ENCODE data around the gene FBH1.

DNA sequence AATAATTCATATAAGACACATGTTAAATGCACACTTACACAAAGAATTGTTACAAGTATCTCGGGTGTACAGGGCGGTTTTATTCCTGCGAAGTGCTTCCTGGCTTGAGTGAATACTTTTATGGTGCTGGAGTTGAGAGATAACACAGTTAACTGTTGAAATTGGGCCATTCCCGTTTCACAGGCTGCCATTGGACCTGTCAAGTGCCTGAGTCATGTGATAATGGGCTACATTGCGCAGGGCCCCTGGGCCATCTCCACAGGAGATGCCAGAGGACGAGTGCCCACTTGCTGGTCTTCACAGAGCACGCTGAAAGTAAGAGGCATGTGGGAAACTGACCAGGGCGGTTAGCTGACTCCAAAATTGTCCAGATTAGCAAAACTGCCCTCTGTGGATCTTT lies 4.8 kb downstream of the FBH1 start:
- TF ChIP-seq, protein P1, sequence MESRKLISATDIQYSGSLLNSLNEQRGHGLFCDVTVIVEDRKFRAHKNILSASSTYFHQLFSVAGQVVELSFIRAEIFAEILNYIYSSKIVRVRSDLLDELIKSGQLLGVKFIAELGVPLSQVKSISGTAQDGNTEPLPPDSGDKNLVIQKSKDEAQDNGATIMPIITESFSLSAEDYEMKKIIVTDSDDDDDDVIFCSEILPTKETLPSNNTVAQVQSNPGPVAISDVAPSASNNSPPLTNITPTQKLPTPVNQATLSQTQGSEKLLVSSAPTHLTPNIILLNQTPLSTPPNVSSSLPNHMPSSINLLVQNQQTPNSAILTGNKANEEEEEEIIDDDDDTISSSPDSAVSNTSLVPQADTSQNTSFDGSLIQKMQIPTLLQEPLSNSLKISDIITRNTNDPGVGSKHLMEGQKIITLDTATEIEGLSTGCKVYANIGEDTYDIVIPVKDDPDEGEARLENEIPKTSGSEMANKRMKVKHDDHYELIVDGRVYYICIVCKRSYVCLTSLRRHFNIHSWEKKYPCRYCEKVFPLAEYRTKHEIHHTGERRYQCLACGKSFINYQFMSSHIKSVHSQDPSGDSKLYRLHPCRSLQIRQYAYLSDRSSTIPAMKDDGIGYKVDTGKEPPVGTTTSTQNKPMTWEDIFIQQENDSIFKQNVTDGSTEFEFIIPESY (CRISPR knock-in tag; IDR thresholded peaks at IDR 0.05) = no peak
- TF ChIP-seq, protein P2, sequence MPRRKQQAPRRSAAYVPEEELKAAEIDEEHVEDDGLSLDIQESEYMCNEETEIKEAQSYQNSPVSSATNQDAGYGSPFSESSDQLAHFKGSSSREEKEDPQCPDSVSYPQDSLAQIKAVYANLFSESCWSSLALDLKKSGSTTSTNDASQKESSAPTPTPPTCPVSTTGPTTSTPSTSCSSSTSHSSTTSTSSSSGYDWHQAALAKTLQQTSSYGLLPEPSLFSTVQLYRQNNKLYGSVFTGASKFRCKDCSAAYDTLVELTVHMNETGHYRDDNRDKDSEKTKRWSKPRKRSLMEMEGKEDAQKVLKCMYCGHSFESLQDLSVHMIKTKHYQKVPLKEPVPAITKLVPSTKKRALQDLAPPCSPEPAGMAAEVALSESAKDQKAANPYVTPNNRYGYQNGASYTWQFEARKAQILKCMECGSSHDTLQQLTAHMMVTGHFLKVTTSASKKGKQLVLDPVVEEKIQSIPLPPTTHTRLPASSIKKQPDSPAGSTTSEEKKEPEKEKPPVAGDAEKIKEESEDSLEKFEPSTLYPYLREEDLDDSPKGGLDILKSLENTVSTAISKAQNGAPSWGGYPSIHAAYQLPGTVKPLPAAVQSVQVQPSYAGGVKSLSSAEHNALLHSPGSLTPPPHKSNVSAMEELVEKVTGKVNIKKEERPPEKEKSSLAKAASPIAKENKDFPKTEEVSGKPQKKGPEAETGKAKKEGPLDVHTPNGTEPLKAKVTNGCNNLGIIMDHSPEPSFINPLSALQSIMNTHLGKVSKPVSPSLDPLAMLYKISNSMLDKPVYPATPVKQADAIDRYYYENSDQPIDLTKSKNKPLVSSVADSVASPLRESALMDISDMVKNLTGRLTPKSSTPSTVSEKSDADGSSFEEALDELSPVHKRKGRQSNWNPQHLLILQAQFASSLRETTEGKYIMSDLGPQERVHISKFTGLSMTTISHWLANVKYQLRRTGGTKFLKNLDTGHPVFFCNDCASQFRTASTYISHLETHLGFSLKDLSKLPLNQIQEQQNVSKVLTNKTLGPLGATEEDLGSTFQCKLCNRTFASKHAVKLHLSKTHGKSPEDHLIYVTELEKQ (CRISPR knock-in tag; IDR thresholded peaks at IDR 0.05) = no peak
- TF ChIP-seq, protein P3, sequence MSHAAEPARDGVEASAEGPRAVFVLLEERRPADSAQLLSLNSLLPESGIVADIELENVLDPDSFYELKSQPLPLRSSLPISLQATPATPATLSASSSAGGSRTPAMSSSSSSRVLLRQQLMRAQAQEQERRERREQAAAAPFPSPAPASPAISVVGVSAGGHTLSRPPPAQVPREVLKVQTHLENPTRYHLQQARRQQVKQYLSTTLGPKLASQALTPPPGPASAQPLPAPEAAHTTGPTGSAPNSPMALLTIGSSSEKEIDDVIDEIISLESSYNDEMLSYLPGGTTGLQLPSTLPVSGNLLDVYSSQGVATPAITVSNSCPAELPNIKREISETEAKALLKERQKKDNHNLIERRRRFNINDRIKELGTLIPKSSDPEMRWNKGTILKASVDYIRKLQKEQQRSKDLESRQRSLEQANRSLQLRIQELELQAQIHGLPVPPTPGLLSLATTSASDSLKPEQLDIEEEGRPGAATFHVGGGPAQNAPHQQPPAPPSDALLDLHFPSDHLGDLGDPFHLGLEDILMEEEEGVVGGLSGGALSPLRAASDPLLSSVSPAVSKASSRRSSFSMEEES (CRISPR knock-in tag; IDR thresholded peaks at IDR 0.05) = peak; percentile 87
- TF ChIP-seq, protein P4, sequence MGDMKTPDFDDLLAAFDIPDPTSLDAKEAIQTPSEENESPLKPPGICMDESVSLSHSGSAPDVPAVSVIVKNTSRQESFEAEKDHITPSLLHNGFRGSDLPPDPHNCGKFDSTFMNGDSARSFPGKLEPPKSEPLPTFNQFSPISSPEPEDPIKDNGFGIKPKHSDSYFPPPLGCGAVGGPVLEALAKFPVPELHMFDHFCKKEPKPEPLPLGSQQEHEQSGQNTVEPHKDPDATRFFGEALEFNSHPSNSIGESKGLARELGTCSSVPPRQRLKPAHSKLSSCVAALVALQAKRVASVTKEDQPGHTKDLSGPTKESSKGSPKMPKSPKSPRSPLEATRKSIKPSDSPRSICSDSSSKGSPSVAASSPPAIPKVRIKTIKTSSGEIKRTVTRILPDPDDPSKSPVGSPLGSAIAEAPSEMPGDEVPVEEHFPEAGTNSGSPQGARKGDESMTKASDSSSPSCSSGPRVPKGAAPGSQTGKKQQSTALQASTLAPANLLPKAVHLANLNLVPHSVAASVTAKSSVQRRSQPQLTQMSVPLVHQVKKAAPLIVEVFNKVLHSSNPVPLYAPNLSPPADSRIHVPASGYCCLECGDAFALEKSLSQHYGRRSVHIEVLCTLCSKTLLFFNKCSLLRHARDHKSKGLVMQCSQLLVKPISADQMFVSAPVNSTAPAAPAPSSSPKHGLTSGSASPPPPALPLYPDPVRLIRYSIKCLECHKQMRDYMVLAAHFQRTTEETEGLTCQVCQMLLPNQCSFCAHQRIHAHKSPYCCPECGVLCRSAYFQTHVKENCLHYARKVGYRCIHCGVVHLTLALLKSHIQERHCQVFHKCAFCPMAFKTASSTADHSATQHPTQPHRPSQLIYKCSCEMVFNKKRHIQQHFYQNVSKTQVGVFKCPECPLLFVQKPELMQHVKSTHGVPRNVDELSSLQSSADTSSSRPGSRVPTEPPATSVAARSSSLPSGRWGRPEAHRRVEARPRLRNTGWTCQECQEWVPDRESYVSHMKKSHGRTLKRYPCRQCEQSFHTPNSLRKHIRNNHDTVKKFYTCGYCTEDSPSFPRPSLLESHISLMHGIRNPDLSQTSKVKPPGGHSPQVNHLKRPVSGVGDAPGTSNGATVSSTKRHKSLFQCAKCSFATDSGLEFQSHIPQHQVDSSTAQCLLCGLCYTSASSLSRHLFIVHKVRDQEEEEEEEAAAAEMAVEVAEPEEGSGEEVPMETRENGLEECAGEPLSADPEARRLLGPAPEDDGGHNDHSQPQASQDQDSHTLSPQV (IDR thresholded peaks at IDR 0.05) = peak; percentile 93
- no peak for TF ChIP-seq CHD1 (IDR thresholded peaks at IDR 0.05; ENCODE audit: low read length)
- TF ChIP-seq, protein P5, sequence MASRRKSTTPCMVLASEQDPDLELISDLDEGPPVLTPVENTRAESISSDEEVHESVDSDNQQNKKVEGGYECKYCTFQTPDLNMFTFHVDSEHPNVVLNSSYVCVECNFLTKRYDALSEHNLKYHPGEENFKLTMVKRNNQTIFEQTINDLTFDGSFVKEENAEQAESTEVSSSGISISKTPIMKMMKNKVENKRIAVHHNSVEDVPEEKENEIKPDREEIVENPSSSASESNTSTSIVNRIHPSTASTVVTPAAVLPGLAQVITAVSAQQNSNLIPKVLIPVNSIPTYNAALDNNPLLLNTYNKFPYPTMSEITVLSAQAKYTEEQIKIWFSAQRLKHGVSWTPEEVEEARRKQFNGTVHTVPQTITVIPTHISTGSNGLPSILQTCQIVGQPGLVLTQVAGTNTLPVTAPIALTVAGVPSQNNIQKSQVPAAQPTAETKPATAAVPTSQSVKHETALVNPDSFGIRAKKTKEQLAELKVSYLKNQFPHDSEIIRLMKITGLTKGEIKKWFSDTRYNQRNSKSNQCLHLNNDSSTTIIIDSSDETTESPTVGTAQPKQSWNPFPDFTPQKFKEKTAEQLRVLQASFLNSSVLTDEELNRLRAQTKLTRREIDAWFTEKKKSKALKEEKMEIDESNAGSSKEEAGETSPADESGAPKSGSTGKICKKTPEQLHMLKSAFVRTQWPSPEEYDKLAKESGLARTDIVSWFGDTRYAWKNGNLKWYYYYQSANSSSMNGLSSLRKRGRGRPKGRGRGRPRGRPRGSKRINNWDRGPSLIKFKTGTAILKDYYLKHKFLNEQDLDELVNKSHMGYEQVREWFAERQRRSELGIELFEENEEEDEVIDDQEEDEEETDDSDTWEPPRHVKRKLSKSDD (conservative IDR thresholded peaks at IDR 0.05; ENCODE audit: low read length) = no peak
- TF ChIP-seq, protein P6, sequence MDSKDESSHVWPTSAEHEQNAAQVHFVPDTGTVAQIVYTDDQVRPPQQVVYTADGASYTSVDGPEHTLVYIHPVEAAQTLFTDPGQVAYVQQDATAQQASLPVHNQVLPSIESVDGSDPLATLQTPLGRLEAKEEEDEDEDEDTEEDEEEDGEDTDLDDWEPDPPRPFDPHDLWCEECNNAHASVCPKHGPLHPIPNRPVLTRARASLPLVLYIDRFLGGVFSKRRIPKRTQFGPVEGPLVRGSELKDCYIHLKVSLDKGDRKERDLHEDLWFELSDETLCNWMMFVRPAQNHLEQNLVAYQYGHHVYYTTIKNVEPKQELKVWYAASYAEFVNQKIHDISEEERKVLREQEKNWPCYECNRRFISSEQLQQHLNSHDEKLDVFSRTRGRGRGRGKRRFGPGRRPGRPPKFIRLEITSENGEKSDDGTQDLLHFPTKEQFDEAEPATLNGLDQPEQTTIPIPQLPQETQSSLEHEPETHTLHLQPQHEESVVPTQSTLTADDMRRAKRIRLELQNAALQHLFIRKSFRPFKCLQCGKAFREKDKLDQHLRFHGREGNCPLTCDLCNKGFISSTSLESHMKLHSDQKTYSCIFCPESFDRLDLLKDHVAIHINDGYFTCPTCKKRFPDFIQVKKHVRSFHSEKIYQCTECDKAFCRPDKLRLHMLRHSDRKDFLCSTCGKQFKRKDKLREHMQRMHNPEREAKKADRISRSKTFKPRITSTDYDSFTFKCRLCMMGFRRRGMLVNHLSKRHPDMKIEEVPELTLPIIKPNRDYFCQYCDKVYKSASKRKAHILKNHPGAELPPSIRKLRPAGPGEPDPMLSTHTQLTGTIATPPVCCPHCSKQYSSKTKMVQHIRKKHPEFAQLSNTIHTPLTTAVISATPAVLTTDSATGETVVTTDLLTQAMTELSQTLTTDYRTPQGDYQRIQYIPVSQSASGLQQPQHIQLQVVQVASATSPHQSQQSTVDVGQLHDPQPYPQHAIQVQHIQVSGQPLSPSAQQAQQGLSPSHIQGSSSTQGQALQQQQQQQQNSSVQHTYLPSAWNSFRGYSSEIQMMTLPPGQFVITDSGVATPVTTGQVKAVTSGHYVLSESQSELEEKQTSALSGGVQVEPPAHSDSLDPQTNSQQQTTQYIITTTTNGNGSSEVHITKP (IDR thresholded peaks at IDR 0.05; ENCODE audit: partially characterized antibody) = no peak
- TF ChIP-seq, protein P7, sequence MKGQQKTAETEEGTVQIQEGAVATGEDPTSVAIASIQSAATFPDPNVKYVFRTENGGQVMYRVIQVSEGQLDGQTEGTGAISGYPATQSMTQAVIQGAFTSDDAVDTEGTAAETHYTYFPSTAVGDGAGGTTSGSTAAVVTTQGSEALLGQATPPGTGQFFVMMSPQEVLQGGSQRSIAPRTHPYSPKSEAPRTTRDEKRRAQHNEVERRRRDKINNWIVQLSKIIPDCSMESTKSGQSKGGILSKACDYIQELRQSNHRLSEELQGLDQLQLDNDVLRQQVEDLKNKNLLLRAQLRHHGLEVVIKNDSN (CRISPR knock-in tag; IDR thresholded peaks at IDR 0.05) = peak; percentile 81

Data from K562 (cell line).